ENCODE measurements around the gene PCSK2.

PCSK2 gene

DNA sequence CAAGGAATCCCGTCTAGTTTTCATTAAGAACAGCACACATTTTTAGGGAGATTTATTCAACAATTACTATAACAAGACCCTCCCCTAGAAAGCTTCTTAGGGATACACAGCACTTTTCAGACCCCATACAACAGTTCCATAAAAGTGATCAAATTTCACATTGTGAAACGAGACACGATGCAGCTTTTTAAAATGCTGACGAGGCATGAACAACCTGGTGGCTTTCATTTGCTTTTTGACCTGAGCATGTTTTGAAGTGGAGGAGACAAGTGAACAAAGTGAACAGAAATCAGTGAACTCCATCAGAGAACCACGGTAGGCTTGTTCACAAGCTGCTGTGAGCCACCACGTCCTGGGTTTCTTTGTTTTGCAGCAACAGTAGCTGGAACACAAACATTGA lies 112.2 kb downstream of the PCSK2 start:
- no peak for DNase-seq (ENCODE audit: low read depth in 2 of 2)

DNA sequence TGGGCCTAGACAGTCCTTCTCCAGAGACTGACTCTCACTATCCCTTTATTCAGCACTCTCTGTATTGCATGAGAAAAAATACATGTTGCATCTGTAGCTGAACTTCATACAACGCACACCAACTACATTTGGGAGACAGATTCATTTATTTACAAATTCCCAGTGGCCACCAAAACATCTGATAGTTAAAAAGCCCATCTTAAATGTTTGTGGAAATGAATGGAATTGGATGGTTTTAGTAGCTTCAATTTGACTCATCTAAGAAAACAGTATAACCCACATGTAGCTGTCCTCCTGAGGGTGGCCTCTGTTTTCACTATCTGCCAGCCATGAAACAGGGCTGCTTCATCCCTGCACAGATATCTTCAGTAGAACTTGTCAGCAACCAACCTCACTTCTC lies 116.3 kb downstream of the PCSK2 start:
- DNase-seq (ENCODE audit: low read depth in 2 of 2): no peak

- no peak for DNase-seq (ENCODE audit: low read depth in 2 of 2)
These were observed 117.0 kb downstream of the PCSK2 start for GRCh38 chr20:17343656-17344452.

- no peak for DNase-seq (ENCODE audit: low read depth in 2 of 2)
These were observed 118.0 kb downstream of the PCSK2 start for GRCh38 chr20:17344790-17345189.

DNA sequence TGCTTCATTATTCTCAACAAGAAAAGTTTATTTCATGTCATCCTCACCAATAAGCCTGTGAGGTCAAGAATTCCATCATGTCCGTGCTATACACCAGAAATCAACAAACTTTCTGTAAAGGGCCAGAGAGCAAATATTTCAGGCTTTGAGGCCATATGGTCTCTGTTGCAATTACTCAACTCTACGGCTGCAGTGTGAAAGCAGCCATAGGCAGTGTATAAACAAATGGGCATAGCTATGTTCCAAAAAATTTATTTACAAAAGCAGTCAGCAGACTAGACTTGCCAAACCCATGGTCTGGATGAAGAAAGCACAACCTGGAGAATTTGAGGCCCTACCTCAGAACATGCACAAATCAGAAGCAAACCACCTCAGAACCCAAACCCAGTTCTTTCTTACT lies 118.5 kb downstream of the PCSK2 start:
- no peak for DNase-seq (ENCODE audit: low read depth in 2 of 2)

DNA sequence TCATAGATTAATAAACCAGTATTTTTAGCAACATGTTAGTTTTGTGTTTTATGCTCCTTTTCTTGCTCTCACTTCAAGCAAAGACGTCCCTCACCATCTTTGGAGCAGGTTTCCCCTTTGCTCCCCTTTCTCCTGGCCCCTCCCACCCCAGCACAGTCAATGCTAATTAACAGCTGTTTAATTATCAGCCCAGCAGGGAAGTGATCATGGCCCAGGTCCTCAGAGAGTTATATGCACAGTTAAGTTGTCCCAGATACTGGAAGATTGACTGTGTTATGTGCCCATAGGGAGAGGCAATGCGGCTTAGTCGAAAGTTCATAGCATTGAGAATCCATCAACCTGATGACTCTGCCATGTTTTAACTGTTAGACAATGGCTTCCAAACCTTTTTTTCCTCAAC lies 123.5 kb downstream of the PCSK2 start:
- DNase-seq (ENCODE audit: low read depth in 2 of 2): no peak

DNA sequence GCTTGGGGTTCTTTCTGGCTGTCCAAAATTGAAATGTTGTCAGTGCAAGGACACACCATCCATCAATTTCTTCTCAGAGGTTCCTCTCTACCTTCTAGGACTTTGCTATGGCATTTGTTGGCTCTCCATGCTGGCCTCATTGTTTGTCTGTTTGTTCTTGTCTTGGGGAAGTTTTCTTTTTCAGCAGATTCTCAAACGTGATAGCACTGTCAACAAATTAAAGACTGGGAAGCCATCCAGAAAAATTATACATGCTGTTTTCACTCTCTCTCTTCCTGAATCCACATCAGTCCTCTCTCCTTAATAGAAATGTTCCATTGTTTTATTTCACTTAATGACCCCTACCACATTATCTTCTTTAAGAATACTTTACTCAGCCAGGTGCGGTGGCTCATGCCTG lies 130.4 kb downstream of the PCSK2 start:
- DNase-seq (ENCODE audit: low read depth in 2 of 2): no peak

DNA sequence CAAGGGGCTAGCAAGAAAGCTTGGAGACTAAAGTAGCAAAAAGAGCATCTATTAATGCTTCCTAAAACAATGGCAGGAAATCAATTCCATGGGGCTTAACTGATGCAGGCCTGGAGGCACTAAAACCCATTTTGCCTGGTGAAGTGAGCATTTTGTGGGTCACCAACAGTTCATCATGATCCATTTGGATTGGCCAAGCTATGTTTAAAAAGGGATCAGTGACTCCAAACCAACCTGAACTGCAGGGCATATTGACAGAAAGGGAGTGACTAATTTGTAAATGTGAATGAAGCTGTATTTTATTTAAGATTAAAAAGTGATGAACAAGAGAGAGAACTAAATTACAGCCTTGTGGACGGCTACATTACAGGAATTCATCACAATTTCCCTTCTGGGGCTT lies 132.0 kb downstream of the PCSK2 start:
- no peak for DNase-seq (ENCODE audit: low read depth in 2 of 2)

DNA sequence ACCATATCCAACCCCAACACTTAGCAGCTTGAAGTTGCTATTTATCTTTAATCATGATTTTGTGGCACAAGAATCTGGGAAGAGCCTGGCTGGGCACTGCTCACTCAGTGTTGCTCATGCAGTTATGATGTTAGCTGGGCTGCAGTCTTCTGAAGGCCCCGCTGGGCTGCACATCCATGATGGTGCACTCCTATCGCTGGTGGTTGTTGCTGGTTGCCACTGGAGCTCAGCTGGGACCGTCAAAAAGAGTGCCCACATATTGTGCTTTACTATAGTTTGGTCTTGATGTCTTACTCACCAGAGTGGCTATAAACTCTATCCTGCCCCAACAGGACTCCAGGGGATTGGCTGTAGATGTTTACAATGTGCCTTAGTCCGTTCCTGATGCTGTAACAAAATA lies 137.8 kb downstream of the PCSK2 start:
- DNase-seq (ENCODE audit: low read depth in 2 of 2): no peak

DNA sequence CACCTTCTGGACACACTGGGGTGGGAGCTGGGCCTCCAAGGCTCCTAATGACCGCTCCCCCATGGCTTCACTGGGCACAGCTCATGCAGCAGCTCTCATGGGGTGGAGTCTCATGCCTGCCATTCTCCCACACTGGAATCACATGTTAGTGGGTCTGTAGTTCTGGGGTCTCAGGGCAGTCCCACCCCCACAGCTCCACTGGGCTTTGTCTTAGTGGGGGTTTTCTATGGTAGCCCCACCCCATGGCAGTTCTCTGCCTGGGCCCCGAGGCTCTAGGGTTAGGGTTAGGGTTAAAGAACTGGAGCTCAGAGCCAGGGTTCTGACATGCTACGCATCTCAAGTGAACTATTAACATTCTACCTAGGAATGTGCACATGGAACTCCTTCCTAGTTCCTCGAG lies 139.0 kb downstream of the PCSK2 start:
- no peak for DNase-seq (ENCODE audit: low read depth in 2 of 2)

GRCh38 chr20:17369506-17369905 lies 142.7 kb downstream of the PCSK2 start:
- no peak for DNase-seq (ENCODE audit: low read depth in 2 of 2)

DNA sequence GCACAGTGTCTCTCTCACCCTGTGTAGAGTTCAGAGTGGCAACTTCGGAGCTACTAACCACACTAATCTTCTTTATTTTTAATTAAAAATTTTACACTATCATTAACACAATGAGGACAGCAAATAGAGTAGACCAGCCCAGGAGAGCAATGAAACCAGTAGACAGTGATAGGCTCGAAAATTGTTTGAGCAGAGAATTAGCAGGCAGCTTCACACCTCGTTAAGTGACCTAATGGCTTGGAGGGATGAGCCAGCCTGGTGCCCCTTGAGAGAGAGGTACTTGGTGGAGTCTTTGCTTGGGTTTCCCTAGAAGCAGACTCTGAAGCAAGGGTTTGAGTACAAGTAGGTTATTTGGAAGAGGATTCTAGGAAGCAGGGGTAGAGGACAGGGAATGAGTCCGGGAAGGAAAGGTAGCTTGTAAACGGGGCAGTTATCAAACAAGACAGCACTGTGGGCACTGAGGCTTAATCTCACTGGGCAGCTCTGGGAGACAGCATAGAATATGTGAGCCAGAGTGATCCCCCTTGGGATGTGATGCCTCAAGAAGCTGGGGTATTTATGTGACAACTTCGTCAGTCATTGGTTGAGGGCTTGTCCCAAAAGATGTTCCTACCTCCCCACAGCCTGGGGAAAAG lies 146.1 kb downstream of the PCSK2 start:
- DNase-seq (ENCODE audit: low read depth in 2 of 2): no peak

DNA sequence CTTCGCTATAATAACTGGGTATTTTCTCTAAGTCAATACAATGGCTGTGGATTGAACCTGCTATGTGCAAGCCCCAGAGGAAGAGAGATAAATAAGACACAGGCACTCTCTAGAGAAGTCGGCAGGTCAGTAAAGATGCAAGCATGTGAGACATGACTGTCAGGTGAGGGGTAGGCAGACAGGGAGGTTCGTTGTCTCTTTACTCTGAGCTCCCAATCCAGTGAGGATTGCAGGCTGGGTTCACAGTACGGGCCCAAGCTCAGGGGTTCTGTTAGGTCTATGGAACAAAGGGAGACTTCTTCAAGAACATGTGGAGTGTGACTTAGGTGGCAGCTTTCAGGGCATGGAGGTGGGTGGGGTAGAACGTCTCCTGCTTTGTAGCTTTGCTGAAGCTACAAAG lies 147.2 kb downstream of the PCSK2 start:
- no peak for DNase-seq (ENCODE audit: low read depth in 2 of 2)

GRCh38 chr20:17376031-17376430 lies 149.2 kb downstream of the PCSK2 start:
- DNase-seq (ENCODE audit: low read depth in 2 of 2): no peak

- DNase-seq (ENCODE audit: low read depth in 2 of 2): no peak
These were observed 150.4 kb downstream of the PCSK2 start for GRCh38 chr20:17377231-17377630.

DNA sequence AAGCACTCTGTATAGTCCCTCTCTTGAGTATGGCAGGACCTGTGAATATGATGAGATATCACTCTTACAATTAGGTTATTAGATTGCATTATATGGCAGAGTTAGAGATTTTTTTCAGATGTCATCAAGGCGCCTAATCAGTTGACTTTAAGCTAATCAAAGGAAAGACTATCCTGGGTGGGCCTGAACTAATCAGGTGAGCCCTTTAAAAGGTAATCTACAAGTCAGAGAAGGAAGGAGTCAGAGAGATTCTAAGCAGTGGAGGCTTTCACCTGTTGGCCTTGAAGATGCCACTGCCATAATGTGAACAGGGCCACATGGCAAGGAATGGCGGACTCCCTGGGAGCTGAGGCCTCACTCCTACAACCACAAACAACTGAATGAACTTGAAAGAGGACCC lies 152.8 kb downstream of the PCSK2 start:
- no peak for DNase-seq (ENCODE audit: low read depth in 2 of 2)

DNA sequence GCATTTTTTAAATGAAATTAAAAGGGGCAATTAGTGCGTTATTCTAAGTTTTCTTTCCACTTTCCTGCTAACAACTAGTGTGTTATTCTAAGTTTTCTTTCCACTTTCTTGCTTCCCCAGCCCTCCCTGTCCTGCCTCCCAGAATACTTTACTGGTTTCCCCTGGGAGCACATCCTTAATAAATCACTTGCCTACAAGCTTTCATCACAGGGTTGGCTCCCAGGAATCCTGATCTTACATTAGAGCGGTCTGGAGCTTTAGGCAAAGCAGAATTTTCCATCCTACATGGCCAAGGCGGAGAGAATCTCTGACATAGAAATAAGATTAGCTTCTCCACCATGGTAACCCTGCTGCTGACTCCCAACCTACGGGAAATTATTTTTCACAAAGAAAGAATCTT lies 154.0 kb downstream of the PCSK2 start:
- no peak for DNase-seq (ENCODE audit: low read depth in 2 of 2)

- DNase-seq (ENCODE audit: low read depth in 2 of 2): no peak
These were observed 154.9 kb downstream of the PCSK2 start for GRCh38 chr20:17381724-17382123.

DNA sequence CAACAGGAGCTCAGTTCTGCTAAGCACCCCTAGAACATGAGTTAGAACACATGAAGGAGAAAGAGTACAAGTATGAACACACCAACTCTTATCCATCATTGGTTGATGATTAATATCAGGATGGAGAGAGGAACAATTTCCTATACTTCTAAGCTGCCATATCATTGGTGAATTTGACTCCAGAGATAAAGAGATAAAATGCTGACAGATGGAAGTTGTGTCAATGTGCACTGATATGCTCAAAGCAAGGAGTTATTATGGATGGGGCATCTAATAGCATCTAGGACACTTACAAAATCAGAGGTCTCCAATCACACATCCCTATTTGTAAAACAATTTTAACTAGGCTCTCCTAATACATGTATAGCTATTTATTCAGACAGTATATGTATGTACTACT lies 159.0 kb downstream of the PCSK2 start:
- no peak for DNase-seq (ENCODE audit: low read depth in 2 of 2)

DNA sequence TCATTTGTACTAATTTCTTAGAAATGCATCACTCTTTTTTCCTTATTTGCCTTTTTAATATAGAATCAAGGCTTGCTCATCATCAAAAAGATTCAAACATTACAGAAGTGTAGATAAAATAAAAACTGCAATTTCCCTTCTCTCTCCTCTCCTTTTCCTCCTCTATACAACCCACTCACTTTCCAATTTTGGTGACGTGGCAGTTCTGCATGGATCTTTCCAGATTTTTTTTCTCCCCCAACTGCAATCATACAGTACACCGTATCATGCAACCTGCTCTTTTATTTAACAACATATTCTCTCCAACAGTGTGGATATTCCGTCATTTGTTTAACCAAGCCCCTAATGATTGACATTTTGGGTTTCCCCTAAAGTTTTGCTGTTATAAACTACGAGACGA lies 163.8 kb downstream of the PCSK2 start:
- DNase-seq (ENCODE audit: low read depth in 2 of 2): no peak

DNA sequence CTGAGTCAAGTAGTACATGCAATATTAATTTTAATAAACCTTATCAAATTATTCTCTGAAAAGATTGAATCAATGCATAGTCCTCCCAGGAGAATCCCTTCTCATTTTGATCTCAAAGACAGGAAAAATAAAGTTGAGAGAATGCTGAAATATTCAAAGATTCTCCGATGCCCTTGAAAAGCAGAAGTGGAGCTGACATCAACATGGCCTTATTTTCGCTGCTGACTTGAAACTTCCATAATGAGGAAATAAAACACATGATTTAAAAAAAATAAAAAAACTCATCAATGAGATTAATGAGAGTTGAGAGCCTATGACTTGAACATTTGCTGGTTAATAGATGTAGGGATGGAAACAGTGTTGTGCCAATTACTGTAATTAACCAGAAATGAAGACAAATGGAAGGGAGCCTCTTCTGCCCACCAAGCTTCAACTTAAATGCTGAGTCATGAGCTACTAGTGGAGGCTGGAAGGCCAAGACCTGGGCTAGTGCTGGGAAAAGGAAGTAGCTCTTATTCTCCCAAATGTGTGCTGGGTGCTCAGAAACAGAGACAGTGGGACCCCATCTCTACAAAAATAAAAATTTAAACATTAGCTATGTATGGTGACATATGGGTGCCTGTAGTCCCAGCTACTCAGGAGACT lies 164.4 kb downstream of the PCSK2 start:
- DNase-seq (ENCODE audit: low read depth in 2 of 2): no peak

DNA sequence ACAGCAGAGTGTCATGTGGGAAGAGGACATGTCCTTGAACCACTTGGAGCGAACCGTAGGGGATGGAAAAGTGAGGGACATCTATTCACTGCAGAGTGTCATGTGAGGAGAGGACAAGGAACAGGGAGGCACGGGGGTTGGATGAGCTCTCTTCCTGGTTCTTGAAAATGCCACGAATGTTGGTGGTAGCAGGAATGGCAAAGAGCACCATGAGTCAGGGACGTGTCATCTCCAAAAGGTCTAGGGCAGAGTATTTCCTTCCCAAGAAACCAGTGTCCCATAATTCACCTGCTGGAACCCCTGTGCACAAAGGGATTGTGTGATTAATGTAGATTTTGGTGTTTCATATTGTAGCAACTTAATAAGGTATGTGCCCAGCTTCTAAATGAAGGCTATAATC lies 167.6 kb downstream of the PCSK2 start:
- DNase-seq (ENCODE audit: low read depth in 2 of 2): no peak

- DNase-seq (ENCODE audit: low read depth in 2 of 2): no peak
These were observed 168.9 kb downstream of the PCSK2 start for GRCh38 chr20:17395729-17396128.
